HG02678 (cell line): ENCODE results near the gene GCC1.

ENCODE experiments used
- ATAC-seq: cut with Tn5 transposase; IDR thresholded peaks from one replicate; pipeline ENCODE4 v1.9.1; 2021; ENCODE audit warnings: mild to moderate bottlenecking, moderate library complexity; ENCODE audit not compliant: unreplicated experiment

Gene GCC1

DNA sequence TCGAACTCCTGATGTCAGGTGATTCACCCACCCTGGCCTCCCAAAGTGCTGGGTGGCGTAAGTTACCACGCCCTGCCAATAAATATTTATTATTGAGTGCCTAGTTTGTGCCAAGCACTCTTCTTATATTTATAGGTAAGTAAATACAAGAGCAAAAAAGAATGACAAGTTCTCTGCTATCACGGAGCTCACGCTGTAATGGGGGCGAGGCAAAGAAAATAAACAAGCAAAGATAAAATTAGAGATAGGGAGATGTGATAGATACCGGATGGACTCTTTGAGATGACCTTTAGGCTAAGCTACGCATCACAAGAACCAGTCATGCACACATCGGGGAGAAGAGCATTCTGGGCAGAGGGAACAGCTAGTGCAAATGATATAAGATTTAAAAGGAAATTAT is 46.3 kb downstream of the GCC1 start:
- ATAC-seq = no peak

DNA sequence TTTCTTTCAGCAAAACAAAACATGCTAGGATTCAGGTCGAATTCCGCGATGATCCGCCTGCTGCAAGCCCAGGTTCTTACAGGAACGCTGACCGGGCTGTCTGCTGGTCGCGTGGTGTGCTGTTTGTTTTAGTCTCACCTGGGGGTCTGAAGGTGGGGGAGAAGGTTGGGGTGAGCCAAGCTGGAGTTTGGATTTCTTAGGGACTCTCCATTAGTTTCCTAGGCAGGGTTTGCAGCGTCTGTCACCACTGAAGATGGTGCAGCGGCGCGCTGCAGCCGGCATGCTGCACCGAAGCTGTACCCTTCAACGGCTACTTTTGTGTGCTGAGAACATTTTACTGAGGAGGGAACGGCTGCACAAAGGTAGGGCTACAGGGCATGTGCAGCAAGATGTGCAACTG is 48.7 kb downstream of the GCC1 start:
- no peak for ATAC-seq

DNA sequence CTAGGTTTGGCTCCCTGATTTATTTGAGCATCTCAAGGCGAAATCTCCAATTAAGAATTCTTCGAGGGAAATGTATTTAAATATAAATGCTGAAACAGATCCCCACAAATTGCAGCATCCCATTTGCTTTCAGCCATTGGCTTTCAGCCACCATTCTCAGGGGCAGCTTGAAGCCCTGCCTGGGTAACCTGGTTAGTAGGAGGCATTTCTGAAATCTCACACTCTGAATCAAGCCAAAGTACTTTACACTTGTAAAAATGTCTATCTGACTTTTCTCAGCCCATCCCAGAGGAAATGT is 49.1 kb downstream of the GCC1 start:
- no peak for ATAC-seq

DNA sequence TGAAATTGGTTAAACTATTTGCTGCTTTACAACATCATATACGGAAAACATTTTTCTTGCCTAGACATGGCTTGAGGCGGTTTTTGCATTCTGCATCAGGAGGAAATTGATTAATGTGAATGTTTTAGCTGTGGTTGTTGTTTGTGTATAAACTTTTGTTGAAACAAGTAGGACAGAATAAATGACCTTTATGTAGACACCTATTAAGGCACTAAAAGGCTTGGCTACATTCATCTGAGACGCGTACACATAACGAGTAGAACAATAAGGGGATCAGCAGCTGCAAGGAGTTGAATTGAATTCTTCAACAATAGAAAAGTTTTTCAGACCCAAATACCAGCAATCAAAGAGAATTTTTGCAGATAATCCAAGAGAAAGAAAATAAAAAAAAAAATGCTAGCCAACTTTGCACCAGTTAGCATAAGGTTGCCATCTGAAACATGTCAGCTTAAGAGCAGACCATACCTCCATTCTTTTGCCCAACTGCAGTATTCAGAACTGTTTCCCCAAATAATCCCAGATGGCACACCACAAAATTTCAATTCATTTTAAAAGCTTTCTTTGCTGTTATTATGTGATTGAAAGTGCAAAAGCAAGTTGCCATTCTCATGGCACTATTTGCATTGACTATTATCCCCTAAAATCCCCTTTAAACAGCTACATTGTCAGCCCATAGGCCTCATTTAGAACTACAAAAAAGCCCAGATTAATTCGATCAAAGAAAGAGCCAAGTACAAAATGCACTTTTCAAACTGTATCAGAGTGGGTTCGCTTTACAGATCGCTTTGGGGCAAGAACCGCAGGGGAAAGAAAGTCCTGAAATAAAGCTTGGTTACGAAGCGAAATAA is 49.6 kb downstream of the GCC1 start:
- no peak for ATAC-seq

DNA sequence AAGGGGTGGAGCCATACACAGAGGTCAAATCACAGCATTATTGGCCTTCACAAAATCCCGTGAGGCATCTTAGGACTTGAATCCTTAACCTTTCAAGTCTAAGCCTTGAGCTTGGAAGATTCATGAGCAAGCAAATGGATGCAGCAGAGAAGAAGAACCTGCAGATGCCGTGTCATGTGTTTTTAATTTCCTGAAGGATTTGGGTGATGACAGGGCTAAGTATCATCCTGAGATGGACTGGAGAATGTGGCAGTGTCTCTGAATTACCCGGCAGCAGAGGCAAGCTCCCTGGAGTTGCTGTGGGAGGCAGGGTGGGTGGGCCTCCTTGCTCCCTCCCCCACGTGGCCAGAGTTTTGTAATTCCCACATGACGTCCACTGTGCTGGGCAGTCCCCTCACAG is 50.8 kb downstream of the GCC1 start:
- no peak for ATAC-seq

DNA sequence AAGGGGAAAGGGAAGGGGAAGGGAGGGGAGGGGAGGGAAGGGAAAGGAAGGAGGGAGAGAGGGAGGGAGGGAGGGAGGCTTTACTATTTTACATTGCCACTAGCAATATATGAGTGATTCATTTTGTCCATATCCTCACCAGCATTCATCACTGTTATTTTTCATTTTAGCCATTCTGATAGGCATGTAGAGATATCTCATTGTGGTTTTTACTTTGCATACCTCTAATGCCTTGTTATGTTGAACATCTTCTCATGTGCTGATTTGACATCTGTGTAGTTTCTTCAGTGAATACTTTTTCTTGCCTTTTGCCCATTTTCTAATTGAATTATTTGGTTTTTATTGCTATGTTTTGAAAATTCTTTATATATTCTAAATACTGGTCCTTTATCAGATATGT is 52.7 kb downstream of the GCC1 start:
- ATAC-seq = no peak

DNA sequence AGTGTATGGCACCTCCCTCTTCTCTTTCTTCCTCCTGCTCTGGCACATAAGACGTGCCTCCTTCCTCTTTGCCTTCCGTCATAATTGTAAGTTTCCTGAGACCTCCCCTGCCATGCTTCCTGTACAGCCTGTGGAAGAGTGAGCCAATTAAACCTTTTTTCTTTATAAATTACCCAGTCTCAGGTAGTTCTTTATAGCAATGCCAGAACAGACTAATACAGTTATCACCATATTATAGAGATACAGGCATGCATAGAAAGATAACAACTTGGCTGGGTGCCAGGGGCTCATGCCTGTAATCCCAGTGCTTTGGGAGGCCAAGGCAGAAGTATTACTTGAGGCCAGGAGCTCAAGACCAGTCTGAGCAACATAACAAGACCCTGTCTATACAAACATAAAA is 53.2 kb downstream of the GCC1 start:
- ATAC-seq = no peak
